Ureter (tissue), 1 donor: ENCODE results near the gene APIP. TPM values are rescaled to one million over a fixed set of nuclear protein-coding genes. Genes with fewer than 3 reads are reported as not detected.
"Not testable (repeated sequence)": the region's sequence is repeated elsewhere in the genome, so short reads cannot be mapped to it uniquely, and the experiment has no call there.

Experiments used
- DNase-seq: peaks from one replicate; pipeline ENCODE4 v3.0.0-alpha.2; 2020; ENCODE audit warnings: low spot score
- total RNA-seq: library from RNA; stranded (reverse); gene quantifications from one replicate; pipeline ENCODE4 v1.2.4, GENCODE V29; 2023
- donor health status: DM: yes; HTN: yes; CAD: no.

Gene APIP
- total RNA-seq, 1 donor from 2014 or later: 34.3 TPM

DNA sequence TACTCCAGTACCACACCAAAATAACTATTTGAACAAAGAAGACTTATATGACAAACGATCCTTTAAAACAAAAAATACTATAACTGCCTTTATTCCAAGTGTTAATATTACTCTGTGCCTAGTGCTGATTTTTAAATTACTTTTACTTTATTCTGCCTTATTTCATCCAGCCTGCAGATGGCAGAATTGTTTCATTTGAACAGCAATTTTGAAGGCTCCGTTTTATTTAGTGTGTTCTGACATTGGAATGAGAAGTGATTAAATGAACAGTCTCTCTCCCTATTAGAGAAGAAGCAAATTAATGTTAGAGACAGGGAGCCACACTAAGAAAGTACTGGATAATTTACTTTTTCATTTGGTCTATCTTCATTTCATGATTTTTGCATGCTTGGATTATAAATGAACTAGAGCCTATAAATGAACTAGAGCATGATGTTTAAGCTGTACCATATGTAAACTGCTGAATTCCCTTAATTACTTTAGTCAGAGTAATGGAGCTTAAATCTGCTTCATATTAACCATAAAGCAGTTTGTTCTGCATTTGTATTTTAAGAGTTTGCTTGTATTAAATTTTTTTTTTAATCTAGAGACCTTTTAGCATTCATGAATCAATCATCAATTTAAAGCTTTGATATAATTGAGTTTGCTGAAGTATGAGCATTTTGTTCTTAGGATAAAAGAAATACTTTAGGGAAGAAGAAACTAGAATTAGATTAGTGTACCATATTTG lies 10.1 kb upstream of the APIP start:
- DNase-seq: no peak

DNA sequence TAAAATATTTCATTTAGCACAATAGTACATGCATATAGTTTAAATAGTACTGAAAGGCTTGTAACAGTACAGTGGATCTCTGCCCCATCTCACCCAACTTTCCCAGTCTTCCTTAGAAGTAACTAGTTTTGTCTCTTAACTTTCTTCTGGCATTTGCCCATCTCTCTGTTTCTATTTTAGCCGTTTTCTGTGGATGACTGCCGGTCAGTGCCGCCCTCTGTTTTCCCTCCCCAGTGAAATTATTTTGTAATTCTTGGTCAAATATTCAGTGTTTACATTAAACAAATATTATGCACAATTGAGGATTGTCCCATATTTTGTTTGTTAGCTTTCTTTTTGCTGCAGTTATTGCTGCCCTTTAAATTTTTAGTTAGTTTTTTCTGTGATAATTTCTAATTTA lies 8.5 kb upstream of the APIP start:
- no peak for DNase-seq

DNA sequence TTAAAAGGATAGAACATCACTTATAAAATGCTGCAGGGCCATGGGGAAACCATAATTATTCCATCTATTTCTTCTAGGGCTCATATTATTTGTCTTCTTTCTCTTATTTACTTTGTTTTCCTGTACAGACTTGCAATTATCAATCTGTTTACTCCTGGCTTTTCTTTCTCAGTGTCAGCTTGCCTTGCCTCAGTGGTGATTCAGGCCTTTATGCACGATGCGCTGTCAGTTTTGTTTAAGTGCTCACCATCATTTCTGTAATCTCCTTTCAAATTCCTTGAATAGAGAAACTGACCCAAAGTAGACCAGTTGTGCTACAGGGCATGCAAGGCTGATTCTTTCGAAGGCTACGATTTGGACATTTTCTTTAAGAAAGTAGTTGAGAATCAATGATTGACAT lies 5.0 kb upstream of the APIP start:
- DNase-seq: no peak

DNA sequence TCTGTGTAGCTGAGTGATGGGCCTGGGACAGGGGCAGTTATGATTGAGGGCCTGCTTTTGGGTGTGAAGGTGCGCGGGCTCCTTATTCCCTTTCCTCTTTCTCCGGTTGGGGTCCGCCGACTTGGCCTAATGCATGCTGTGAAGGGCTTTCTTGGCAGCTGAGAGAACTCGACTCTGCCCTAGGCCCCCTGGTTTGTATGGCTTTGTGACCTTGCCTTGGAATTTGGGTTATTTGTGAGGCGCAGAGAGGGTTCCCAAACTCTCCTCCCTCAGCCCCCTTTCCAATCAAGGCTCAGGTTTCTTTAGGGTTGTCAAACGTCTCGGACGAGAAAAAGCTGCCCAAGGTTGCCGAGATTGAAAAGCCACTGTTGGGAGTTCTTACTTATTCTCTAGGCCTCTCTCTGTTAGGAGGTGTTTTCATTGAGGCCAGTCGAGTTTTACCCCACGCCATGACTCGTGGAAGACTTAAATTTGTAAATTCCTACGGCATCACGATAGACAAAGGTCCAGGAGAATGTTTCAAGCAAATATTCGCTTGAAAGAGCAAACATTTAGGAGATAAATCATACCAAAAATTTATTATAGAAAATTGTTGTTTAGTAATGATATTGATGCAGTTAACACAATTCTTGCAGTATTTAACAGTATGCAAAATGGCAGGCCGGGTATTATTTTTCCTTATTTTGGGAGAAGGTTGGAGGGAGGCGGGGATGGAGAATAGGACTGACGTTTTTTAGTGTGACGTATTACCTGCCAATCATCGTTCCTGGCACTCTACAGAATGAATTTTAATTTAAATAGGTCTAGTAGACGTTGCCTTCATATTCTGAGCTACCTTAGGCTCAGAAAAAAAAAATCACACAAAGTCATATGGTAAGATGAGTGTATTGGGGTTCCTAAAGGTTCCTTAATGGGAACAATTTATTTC lies 928 bp upstream of the APIP start:
- DNase-seq: no peak

DNA sequence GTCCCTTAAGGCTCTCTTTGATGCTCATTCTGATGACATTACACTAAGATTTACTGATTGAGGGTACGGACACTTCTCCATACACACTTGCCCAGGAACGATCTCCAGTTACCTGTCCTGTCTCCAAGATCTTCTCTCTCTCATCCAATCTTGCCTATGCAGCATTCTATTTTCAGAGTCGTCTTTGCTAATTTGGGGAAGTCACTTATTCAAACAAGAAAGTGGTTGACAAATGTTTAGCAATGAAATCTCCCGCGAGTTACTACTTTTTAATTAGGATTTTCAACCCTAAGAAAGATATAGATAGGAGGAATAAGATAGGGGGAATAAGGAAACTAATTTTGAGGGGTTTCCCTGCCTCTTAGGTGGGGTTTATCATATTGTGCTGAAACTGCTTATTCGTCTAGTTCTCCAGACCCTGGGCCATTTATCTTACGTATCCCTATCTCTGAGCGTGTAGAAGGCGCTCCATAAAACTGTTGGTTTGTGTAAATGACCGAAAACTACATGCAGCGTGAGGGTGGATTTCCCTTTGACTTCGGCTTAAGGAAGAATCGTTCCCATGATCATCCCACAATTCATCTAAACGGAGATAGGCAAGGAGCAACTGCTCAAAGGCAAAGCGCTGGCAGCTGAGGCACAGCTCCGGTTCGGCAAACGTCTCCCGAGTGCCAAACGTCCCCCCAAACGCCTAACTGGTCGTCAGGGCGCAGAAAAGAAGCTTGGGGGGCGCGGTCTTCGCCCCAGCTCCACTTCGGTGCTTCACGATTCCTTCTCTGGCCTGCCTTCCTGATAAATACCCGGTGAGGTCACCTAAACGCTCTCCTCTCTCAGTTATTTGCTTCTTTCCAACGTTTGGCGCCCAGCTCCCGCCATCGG lies 804 bp downstream of the APIP start:
- DNase-seq: no peak

DNA sequence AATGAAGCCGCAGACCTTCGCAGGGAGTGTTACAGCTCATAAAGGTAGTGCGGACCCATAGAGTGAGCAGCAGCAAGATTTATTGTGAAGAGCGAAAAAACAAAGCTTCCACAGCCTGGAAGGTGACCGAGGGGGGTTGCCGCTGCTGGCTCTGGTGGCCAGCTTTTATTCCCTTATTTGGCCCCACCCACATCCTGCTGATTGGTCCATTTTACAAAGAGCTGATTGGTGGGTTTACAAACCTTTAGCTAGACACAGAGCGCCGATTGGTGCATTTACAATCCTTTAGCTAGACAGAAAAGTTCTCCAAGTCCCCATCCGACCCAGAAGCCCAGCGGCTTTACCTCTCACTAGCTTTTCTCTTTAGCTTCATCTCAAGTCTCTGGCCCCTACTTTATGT lies 2.6 kb downstream of the APIP start:
- DNase-seq: not testable (repeated sequence)

DNA sequence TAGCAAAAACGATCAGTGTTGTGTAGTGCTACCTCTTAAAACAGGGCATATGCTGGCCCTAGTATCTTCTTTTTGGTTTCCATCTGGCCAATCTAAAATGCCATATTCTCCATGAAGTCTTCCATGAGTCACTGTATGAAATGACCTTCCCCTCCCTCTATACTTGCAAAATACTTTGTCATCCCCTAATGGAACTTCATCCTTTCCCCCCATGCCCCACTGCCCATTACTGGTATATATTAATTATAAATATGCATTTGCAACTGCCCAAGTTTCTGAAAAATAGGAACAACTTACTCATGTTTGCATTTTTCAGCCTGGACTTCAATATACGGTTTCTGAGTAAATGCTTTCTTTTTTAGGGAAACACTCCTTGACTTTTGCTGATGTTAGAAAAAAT lies 4.5 kb downstream of the APIP start:
- DNase-seq: no peak

- DNase-seq: no peak
Measured at GRCh38 chr11:34910817-34911216, 5.4 kb downstream of the APIP start.

DNA sequence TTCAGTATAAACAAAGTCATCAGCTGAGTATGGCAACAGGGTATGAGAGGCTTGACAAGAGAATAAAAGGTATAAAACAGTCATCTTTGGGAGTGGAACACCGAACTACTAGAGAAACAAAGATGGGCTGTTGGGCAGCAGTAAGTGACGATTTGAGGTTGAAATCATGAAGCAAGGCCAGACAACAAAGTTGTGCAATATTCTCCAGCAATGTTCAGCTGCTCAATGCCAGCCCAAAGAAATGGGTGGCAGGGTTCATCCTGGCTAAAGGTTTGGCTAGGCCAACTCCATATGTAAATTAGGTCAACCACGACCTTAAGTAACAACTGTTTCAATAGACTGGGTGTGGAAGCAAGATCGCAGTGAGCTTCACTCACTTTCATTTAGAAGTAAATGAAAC lies 6.2 kb downstream of the APIP start:
- DNase-seq: no peak

DNA sequence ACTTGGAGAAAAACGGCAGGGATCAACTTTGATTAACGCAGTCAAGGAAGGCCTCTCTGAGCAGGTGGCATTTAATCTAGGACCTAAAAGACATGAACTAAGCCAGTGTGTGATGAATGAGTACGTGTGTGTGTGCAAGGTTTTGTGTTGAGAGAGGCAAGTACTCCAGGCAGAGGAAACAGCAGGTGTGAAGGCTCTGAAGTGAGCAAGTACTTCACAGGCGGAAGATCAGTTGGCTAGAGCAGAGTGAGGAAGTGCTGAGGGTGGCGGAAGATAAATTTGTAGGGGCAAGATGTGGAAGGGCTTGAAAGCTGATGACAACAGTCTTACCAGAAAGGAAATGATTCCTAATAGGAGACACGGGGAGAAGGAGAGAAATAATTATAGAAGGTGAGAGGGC lies 6.8 kb downstream of the APIP start:
- DNase-seq: no peak

DNA sequence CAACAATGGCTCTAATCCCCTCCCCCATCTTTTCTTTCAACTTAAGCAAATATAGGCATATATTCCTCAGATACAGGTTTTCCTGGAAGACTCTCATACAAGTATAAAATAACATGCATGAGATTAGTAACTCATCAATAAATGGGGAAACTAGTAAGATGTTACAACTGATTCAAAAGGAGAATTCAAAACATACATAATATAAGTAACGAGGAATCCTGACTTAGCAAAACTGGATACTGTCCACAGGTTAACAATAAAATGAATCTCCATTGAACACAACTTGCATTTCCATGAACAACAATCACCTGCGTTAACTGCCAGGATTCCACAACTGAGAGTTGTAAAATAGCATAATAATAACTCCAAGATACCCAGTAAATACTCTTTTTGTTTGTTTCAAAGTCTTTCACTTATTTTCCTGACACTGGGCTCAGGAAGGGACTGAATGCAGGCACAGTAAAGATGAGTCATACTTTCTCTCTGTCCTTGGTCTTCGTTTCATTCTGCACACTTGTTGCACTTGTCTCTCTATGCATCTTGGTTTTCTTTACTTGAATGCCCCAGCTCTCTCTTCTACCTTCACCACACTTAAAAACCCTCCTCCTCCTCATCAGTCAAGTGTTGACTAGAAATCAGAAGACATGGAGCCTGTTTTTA lies 8.1 kb downstream of the APIP start:
- no peak for DNase-seq

DNA sequence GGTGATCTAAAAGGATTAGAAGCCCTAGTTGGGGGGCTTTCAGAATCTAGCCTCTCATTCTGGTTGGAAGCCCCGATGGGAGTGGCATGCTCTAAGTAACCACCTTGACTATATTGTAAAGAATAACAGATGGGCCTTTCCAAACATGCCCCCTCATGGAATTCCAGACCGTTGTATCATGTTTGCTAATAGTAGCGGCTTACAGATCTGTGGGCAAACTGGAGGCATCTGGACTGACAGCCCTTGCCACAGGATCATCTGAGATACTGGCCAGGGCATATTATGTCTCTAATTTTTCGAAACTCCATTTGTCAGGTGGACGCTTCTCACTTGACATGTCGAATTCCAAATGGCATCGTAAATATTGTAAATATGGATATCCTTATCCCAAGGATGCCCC lies 10.5 kb downstream of the APIP start:
- no peak for DNase-seq

GRCh38 chr11:34904421-34904955 lies 11.7 kb downstream of the APIP start:
- DNase-seq: peak; percentile 52

- no peak for DNase-seq
Measured at GRCh38 chr11:34899633-34900016, 16.6 kb downstream of the APIP start.

- DNase-seq: no peak
Measured at GRCh38 chr11:34898474-34898873, 17.7 kb downstream of the APIP start.

- no peak for DNase-seq
Measured at GRCh38 chr11:34897171-34897870, 18.9 kb downstream of the APIP start.

DNA sequence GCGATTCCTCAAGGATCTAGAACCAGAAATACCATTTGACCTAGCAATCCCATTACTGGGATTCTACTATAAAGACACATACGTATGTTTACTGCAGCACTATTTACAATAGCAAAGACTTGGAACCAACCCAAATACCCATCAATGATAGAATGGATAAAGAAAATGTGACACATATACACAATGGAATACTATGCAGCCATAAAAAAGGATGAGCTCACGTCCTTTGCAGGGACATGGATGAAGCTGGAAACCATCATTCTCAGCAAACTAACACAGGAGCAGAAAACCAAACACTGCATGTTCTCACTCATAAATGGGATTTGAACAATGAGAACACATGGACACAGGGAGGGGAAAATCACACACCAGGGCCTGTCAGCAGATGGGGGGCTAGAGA lies 20.0 kb downstream of the APIP start:
- DNase-seq: not testable (repeated sequence)

- DNase-seq: no peak
Measured at GRCh38 chr11:34893416-34893815, 22.8 kb downstream of the APIP start.

DNA sequence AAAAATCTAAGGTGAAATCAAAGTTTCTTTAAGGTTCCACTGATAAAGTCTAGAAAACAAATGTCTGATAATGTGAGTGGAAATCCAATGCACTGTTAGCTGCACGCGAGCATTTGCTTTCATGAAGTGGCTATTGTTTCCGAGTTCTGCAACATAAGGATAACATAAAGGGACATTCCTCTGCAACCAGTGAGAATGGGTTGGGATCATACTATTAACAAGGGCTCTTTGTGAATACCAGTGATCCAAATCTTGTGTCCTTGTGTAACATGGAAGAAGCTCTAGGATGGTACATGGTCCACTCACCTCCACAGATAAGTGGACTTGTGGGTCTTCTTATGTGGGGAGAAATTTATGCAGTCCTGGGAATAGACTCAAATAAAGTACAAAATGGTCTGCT lies 24.6 kb downstream of the APIP start:
- DNase-seq: no peak

- DNase-seq: no peak
Measured at GRCh38 chr11:34890812-34891211, 25.4 kb downstream of the APIP start.

GRCh38 chr11:34890089-34890488 lies 26.1 kb downstream of the APIP start:
- DNase-seq: no peak
